ENCODE measurements around the gene SYCP3.
"Not testable (repeated sequence)": the region's sequence is repeated elsewhere in the genome, so short reads cannot be mapped to it uniquely, and the experiment has no call there.

Gene SYCP3

GRCh38 chr12:101685092-101685491, 54.2 kb downstream of the SYCP3 start:
- no peak overlapping the region for H3K27ac ChIP-seq
- no peak overlapping the region for H3K4me3 ChIP-seq (ENCODE audit: low read depth, low read length)
- H3K36me3 ChIP-seq (replicated peaks), result no peaks in the 10 kb centered on the region
- no peaks in the 10 kb centered on the region for H3K27me3 ChIP-seq (replicated peaks)
- in situ Hi-C loops (cut with HindIII; ENCODE audit: low pct_ligation_motif_present, low sequenced_read_pairs), result no loop called here
- no peak for TF ChIP-seq CTCF (IDR thresholded peaks at IDR 0.05; ENCODE audit: low read depth, low read length, missing control alignments)
- DNase-seq, result no peak

- H3K36me3 ChIP-seq (replicated peaks); in situ Hi-C loops (cut with HindIII; ENCODE audit: low pct_ligation_motif_present, low sequenced_read_pairs); H3K27me3 ChIP-seq (replicated peaks); H3K4me3 ChIP-seq (ENCODE audit: low read depth, low read length); DNase-seq; H3K27ac ChIP-seq: not testable (repeated sequence)
These were observed 57.6 kb downstream of the SYCP3 start for GRCh38 chr12:101681627-101682026.

GRCh38 chr12:101680647-101681046, 58.6 kb downstream of the SYCP3 start:
- TF ChIP-seq CTCF (IDR thresholded peaks at IDR 0.05; ENCODE audit: low read depth, low read length, missing control alignments), result no peak
- DNase-seq, result no peak
- no peaks in the 10 kb centered on the region for H3K27me3 ChIP-seq (replicated peaks)
- in situ Hi-C loops (cut with HindIII; ENCODE audit: low pct_ligation_motif_present, low sequenced_read_pairs), result no loop called here
- no peak overlapping the region for H3K27ac ChIP-seq
- no peak overlapping the region for H3K4me3 ChIP-seq (ENCODE audit: low read depth, low read length)
- H3K36me3 ChIP-seq (replicated peaks), result no peaks in the 10 kb centered on the region

- in situ Hi-C loops (cut with HindIII; ENCODE audit: low pct_ligation_motif_present, low sequenced_read_pairs), result no loop called here
These were observed 59.0 kb downstream of the SYCP3 start for GRCh38 chr12:101680240-101680639.

More at GRCh38 chr12:101680240-101680639, 59.0 kb downstream of the SYCP3 start:
- Histone ChIP-seq H3K4me3 (ENCODE audit: low read depth, low read length) (no peak overlapping the region), H3K27me3 (replicated peaks) (no peaks in the 10 kb centered on the region), H3K27ac (no peak overlapping the region), H3K36me3 (replicated peaks) (no peaks in the 10 kb centered on the region)
- no peak for TF ChIP-seq CTCF (IDR thresholded peaks at IDR 0.05; ENCODE audit: low read depth, low read length, missing control alignments)
- no peak for DNase-seq
